ENCODE data around the gene CROCC2. TPM values are rescaled to one million over a fixed set of nuclear protein-coding genes. Genes with fewer than 3 reads are reported as not detected.

The CROCC2 gene
- total and polyA plus RNA-seq, 2 donors from 2014 or later = 0.13 TPM; not detected in 1

GRCh38 chr2:241036964-241037421 is 130.9 kb downstream of the CROCC2 start:
- FAIRE-seq = no peak
- no peak overlapping the region for H3K27ac ChIP-seq (ENCODE audit: low read depth in 2 of 2, low read length in 2 of 2)
- no peak for DNase-seq
- no peaks in the 10 kb centered on the region for H3K27me3 ChIP-seq (ENCODE audit: control insufficient read depth, insufficient read depth, low read length)
- no peaks in the 10 kb centered on the region for H3K9me3 ChIP-seq (ENCODE audit: control insufficient read depth in 2 of 3, insufficient read depth in 1 of 3, low read length in 3 of 3)
- H3K36me3 ChIP-seq (ENCODE audit: control insufficient read depth in 2 of 3, insufficient read depth in 3 of 3, low read length in 3 of 3) = no peaks in the 10 kb centered on the region
- H3K9ac ChIP-seq (ENCODE audit: low read length in 3 of 3) = no peak overlapping the region
- intact Hi-C loops (cut with DNase I) = no loop called here
- peak overlapping the region in 1 of 3 donors; percentile 51 for H3K4me3 ChIP-seq (ENCODE audit: low read length in 3 of 3)
- TF ChIP-seq CTCF (IDR thresholded peaks at IDR 0.05; ENCODE audit: borderline replicate concordance, extremely low read depth, insufficient read depth) = no peak
- peaks cover 0 to 5% (median 3%) of the 10 kb centered on the region in 3 donors for H3K4me1 ChIP-seq (ENCODE audit: control insufficient read depth in 2 of 3, insufficient read depth in 2 of 3, low read depth in 1 of 3, low read length in 3 of 3)

- no peak for FAIRE-seq
- H3K9ac ChIP-seq (ENCODE audit: low read length in 3 of 3) = no peak overlapping the region
- no peaks in the 10 kb centered on the region for H3K27me3 ChIP-seq (ENCODE audit: control insufficient read depth, insufficient read depth, low read length)
- peaks cover 0 to 5% (median 3%) of the 10 kb centered on the region in 3 donors for H3K4me1 ChIP-seq (ENCODE audit: control insufficient read depth in 2 of 3, insufficient read depth in 2 of 3, low read depth in 1 of 3, low read length in 3 of 3)
- no peak for TF ChIP-seq CTCF (IDR thresholded peaks at IDR 0.05; ENCODE audit: borderline replicate concordance, extremely low read depth, insufficient read depth)
- DNase-seq = no peak
- no peak overlapping the region for H3K4me3 ChIP-seq (ENCODE audit: low read length in 3 of 3)
- intact Hi-C loops (cut with DNase I) = no loop called here
- H3K36me3 ChIP-seq (ENCODE audit: control insufficient read depth in 2 of 3, insufficient read depth in 3 of 3, low read length in 3 of 3) = no peaks in the 10 kb centered on the region
- H3K27ac ChIP-seq (ENCODE audit: low read depth in 2 of 2, low read length in 2 of 2) = no peak overlapping the region
- no peaks in the 10 kb centered on the region for H3K9me3 ChIP-seq (ENCODE audit: control insufficient read depth in 2 of 3, insufficient read depth in 1 of 3, low read length in 3 of 3)
Measured at GRCh38 chr2:241037498-241037897, 131.4 kb downstream of the CROCC2 start.

- Histone ChIP-seq H3K27ac (ENCODE audit: low read depth in 2 of 2, low read length in 2 of 2) (no peak overlapping the region), H3K4me1 (ENCODE audit: control insufficient read depth in 2 of 3, insufficient read depth in 2 of 3, low read depth in 1 of 3, low read length in 3 of 3) (peaks cover 0 to 5% (median 3%) of the 10 kb centered on the region in 3 donors), H3K36me3 (ENCODE audit: control insufficient read depth in 2 of 3, insufficient read depth in 3 of 3, low read length in 3 of 3) (no peaks in the 10 kb centered on the region), H3K9me3 (ENCODE audit: control insufficient read depth in 2 of 3, insufficient read depth in 1 of 3, low read length in 3 of 3) (no peaks in the 10 kb centered on the region), H3K27me3 (ENCODE audit: control insufficient read depth, insufficient read depth, low read length) (no peaks in the 10 kb centered on the region), H3K9ac (ENCODE audit: low read length in 3 of 3) (no peak overlapping the region), H3K4me3 (ENCODE audit: low read length in 3 of 3) (no peak overlapping the region)
- TF ChIP-seq CTCF (IDR thresholded peaks at IDR 0.05; ENCODE audit: borderline replicate concordance, extremely low read depth, insufficient read depth) = no peak
- intact Hi-C loops (cut with DNase I) = no loop called here
- FAIRE-seq (no peak), DNase-seq (peak in 1 of 5 donors; percentile 63)
Measured at GRCh38 chr2:241038374-241039180, 132.4 kb downstream of the CROCC2 start.
